Measurements from ENCODE around the gene HPS3.
"Not testable (repeated sequence)": the region's sequence is repeated elsewhere in the genome, so short reads cannot be mapped to it uniquely, and the experiment has no call there.

HPS3 gene

DNA sequence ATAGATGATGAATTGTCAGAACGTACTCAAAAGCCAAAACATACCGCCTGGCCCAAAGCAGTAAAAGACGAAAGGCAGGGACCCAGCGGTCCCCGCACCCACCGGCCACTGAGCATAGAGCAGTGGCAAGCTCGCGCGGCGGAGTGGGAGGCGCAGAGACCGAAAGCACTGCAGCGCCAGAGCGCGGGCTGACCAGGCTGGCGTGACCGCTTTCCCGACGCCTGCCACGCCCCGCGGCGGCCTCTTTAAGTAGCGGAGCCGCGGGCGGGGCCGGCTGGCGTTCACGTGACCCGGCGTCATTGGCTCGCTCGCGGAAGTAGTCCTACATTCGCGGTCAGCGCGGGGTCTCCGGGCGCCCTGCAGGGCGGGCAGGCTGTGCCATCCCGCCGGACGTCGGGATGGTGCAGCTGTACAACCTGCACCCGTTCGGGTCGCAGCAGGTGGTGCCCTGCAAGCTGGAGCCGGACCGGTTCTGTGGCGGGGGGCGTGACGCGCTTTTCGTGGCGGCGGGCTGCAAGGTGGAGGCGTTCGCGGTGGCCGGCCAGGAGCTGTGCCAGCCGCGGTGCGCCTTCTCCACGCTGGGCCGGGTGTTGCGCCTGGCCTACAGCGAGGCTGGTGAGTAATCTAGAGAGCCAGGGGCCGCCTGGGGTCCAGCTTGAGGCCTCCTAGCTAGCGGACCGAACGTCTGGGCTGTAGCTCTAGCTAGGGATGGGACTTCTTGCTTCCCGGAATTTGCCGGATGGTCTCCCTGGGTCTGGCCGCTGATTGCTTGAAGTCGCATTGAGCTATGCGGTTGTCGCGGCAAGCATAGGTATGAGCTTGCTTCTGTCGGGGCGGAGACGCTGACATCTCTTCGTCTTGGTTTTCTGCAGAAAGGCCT lies at the start of gene HPS3:
Gene HPS3 (plus strand): TSS at position 313 of the 880 bp plus-strand sequence. CDS start 86 bp downstream, at position 399.
- peak; percentile 62 for DNase-seq (ENCODE audit: low read depth in 2 of 2)

DNA sequence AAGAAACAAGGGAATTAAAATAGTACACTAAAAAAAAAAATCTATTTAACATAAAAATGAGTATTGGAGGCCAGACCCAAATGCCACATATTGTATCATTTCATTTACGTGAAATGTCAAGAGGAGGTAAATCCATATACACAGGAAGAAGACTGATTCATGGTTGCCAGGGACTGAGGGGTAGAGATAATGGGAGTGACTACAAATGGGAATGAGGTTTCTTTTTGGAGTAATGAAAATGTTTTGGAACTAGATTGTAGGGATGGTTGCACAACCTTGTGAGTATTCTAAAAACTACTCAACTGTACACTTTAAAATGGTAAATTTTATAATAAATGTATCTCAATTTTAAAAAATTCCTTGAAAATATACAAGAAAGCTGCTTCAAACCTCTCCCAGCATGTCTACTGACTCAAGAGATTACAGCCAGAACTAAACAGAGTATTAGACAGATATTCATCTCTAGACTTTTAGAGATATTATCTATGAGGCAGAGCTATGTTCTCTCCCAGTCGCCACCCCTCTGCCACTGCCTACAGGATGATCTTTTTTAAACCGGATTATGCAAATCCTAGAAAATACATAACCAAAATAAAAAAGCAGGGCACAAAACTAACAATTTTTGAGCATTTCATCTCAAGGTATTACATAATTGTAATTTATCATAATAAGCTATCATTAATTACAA lies 49.3 kb upstream of the HPS3 start:
- no peak for DNase-seq (ENCODE audit: low read depth in 2 of 2)

DNA sequence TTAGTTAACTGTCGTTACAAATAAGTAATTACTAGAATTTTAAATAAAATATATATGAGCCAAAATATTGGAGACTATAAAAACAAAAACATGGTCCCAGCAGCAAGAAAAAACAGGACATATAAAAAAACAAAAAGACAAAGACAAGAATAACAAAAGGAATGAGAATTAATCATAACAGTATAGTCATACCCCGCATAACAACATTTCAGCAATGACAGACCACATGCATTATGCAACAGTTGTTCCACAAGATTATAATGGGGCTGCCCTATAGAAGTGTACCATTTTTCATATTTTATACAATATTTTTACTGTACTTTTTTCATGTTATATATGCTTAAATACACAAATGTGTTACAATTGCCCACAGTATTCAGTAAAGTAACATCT lies 48.7 kb upstream of the HPS3 start:
- DNase-seq (ENCODE audit: low read depth in 2 of 2), result no peak

GRCh38 chr3:149081772-149082171 lies 47.7 kb upstream of the HPS3 start:
- DNase-seq (ENCODE audit: low read depth in 2 of 2), result no peak

DNA sequence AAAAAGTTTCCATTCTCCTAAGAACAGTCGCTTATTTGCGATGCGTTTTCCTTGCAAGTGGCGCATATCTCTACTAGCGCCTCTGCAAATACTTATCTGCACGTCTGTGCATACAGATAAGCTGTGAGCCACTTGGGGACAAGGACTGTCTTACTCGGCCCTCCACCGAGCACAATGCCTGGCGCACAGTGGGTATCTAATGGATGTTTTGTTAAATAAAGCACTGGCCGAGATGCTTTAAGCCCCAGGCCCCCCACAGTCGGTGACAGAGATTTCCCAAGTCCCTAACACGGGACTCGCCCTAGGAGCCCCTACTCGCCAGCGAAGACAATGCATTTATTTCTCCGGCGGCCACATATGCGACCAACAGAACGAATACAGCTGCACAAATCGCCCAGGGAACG lies 43.6 kb upstream of the HPS3 start:
- no peak for DNase-seq (ENCODE audit: low read depth in 2 of 2)

- peak; percentile 82 to 85 for DNase-seq (ENCODE audit: low read depth in 2 of 2)
Observed at GRCh38 chr3:149086232-149086988, 43.0 kb upstream of the HPS3 start, which contains the start of gene HLTF. Gene HLTF (minus strand): TSS chr3:149086533. CDS start chr3:149086336, 197 bp downstream.

DNA sequence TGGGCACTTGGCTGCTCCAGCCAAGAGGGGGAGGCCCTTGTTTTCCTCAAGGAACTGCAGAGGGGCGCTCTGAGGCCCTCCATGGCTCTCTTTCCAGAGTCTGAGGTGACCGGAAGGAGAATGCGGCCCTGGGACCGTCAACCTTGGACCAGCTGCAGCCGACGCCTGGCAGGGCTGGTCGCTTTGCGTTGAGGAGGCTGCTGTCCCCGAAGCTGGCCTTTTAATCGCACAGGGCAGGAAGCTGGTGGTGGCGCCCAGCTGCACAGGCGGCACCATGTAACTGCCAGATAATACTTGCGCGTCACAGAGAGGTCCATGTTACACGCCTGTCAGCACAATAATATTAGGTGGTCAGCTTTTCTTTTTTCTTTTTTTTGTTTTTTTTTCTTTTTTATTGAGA lies 42.2 kb upstream of the HPS3 start:
- DNase-seq (ENCODE audit: low read depth in 2 of 2), result no peak

DNA sequence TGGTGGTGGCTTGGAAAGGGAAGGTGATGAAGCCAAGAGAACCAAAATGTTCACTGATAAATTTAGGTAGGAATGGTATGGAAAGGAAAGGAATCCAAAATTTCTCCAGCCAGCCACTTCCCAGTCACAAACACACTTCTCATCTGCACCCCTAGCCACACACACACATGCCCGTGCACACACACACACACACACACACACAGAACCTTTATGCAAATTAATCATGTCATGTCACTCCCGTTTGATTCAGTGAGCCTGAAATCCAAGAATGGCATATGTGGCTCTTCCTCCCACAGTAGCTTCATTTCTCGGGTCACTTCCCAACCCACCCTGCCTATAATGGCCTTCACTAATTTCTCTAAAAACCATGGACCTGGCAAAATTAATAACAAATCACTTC lies 40.0 kb upstream of the HPS3 start:
- DNase-seq (ENCODE audit: low read depth in 2 of 2), result no peak

GRCh38 chr3:149090461-149090860 lies 39.0 kb upstream of the HPS3 start:
- no peak for DNase-seq (ENCODE audit: low read depth in 2 of 2)

DNA sequence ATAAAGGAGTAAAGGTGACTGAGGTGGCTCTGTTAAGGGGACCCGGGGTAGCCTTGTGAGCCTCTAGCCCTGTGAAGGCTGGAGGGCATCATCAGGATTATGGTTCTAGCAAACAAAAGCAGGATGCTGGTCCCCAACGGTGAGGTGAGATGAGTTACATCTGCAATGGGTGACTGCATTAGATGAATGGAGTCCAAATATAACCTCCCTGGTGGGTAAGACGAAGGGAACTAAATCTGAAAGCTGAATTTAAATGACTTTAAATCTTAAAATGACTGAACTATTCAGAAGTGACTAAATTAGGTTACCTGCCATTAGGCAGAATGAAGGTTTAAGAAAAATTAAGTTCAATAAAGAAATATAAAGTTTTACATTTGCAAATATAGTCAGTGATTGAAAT lies 38.5 kb upstream of the HPS3 start:
- no peak for DNase-seq (ENCODE audit: low read depth in 2 of 2)

DNA sequence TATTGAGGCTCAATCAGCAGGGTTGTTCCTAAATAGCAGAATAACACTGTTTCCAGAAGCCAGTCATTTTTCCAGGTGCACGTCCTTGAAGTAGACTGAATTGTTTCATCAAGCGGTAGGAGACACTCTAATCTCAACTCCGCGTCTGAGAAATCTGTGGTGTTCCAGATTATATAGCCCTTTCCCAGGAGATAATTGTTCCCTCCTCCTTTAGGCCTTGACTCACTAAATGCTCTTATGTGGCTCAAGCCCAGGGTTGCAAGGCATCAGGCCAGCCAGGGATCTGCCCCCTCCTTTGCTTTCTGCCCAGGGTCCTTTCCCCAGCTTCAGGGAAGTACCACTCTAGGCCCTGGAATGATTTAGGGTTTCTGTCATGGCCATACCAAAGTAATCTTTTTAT lies 37.5 kb upstream of the HPS3 start:
- DNase-seq (ENCODE audit: low read depth in 2 of 2), result no peak

- no peak for DNase-seq (ENCODE audit: low read depth in 2 of 2)
Observed at GRCh38 chr3:149095487-149095886, 34.0 kb upstream of the HPS3 start.

GRCh38 chr3:149097987-149098386 lies 31.5 kb upstream of the HPS3 start:
- DNase-seq (ENCODE audit: low read depth in 2 of 2), result not testable (repeated sequence)

DNA sequence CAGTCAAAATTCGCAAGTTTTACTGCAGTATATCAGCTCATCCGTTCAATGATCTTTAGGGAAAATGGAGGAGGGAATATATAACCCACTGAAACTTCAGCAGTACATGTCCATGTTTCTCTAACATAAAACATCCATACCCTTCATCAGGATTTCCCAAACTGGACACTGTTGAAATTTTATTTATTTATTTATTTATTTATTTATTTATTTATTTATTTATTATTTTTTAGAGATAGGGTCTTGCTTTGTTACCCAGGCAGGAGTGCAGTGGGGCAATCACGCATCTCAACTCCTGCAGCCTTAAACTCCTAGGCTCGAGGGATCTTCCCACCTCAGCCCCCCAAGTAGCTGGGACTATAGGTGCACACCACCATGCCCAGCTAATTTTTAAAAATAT lies 28.3 kb upstream of the HPS3 start:
- no peak for DNase-seq (ENCODE audit: low read depth in 2 of 2)

GRCh38 chr3:149101641-149102040 lies 27.8 kb upstream of the HPS3 start:
- DNase-seq (ENCODE audit: low read depth in 2 of 2), result no peak

DNA sequence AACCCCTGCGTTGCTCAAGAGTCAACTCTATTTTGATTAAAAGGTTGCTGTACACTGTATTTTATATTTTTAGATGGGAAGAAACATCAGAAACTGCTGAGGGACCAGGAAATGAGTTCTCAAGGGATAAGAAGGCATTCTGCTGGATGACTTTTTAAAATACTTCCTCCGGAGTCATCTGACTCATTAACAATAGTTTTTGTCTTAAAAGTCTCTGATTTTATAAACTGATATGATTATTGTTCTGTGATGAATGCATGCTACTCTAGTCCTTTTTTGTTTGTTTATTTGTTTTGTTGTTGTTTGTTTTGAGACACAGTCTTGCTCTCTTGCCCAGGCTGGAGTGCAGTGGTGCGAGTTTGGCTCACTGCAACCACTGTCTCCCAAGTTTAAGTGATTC lies 25.0 kb upstream of the HPS3 start:
- DNase-seq (ENCODE audit: low read depth in 2 of 2), result no peak

GRCh38 chr3:149114458-149114857 lies 15.0 kb upstream of the HPS3 start:
- DNase-seq (ENCODE audit: low read depth in 2 of 2), result no peak

- no peak for DNase-seq (ENCODE audit: low read depth in 2 of 2)
Observed at GRCh38 chr3:149115114-149115513, 14.3 kb upstream of the HPS3 start.

DNA sequence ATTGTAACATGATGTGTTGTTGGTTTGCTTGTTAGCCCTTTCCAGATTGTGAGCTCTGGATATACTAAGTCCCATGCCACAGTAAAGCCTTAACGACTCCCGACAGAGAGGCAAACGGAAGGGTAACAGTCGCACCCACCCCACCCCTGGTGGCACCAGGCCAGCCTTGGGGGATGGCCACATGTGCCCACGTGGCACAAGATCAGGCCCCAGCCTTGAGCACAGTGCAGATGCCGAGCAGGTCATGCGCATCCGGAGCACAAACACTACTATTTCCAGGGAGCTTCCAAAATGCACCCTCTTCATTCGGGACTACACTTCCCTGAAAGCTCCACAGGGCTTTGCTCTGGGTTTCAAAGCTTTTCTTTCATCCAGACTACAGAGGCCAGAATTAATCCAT lies 10.7 kb upstream of the HPS3 start:
- no peak for DNase-seq (ENCODE audit: low read depth in 2 of 2)

- no peak for DNase-seq (ENCODE audit: low read depth in 2 of 2)
Observed at GRCh38 chr3:149119466-149119865, 10.0 kb upstream of the HPS3 start.

- DNase-seq (ENCODE audit: low read depth in 2 of 2), result no peak
Observed at GRCh38 chr3:149120051-149120972, 9.1 kb upstream of the HPS3 start.
